Loucy (cell line): ENCODE results near the gene LRRC66.
A peak's percentile ranks its signal among the peaks of the same experiment; 100 is the strongest.

Source experiments
- H2AFZ ChIP-seq: fragments of 200-600 bp; sonication (generic); 2 replicates; pipeline ENCODE4 v1.6.0; 2016; ENCODE audit warnings: antibody characterized with exemption, mild to moderate bottlenecking, low read length, moderate library complexity
- H3F3A ChIP-seq: fragments of 200-600 bp; 2 replicates; pipeline ENCODE4 v1.6.0; 2016; ENCODE audit warnings: antibody characterized with exemption, low read depth, mild to moderate bottlenecking
- H3K27me3 ChIP-seq: fragments of 200-600 bp; sonication (generic); 2 replicates; pipeline ENCODE4 v1.6.1; 2014; ENCODE audit warnings: low read length, mild to moderate bottlenecking; ENCODE audit not compliant: insufficient read depth, poor library complexity, severe bottlenecking
- H3K36me3 ChIP-seq: fragments of 200-600 bp; sonication (generic); 2 replicates; pipeline ENCODE4 v1.6.1; 2016; ENCODE audit warnings: low read length; ENCODE audit not compliant: insufficient read depth
- H3K4me1 ChIP-seq: fragments of 200-600 bp; sonication (generic); 2 replicates; pipeline ENCODE4 v1.5.1; 2014; ENCODE audit warnings: low read length, mild to moderate bottlenecking; ENCODE audit not compliant: insufficient read depth, poor library complexity, severe bottlenecking
- H3K4me2 ChIP-seq: fragments of 200-600 bp; sonication (generic); 2 replicates; pipeline ENCODE4 v1.6.0; 2014; ENCODE audit warnings: antibody characterized with exemption, low read length, low read depth, mild to moderate bottlenecking; ENCODE audit not compliant: poor library complexity, severe bottlenecking
- H3K4me3 ChIP-seq: fragments of 200-600 bp; sonication (generic); 2 replicates; pipeline ENCODE4 v1.5.1; 2014; ENCODE audit warnings: low read length, mild to moderate bottlenecking, mixed read lengths; ENCODE audit not compliant: poor library complexity, severe bottlenecking
- H3K79me2 ChIP-seq: fragments of 200-600 bp; sonication (generic); 2 replicates; pipeline ENCODE4 v1.6.1; 2014; ENCODE audit warnings: low read length; ENCODE audit not compliant: insufficient read depth
- H3K9ac ChIP-seq: fragments of 200-600 bp; sonication (generic); 2 replicates; pipeline ENCODE4 v1.6.0; 2014; ENCODE audit warnings: mild to moderate bottlenecking, low read depth, low read length, moderate library complexity; ENCODE audit not compliant: poor library complexity, severe bottlenecking
- H3K9me2 ChIP-seq: fragments of 200-600 bp; sonication (generic); replicated peaks from 2 replicates; pipeline ENCODE4 v1.6.1; 2016; ENCODE audit warnings: low read depth, low read length, mixed read lengths
- H3K9me3 ChIP-seq: fragments of 200-600 bp; sonication (generic); 2 replicates; pipeline ENCODE4 v1.6.1; 2014; ENCODE audit warnings: mild to moderate bottlenecking, antibody characterized with exemption, low read length, low read depth; ENCODE audit not compliant: insufficient read depth
- H4K20me1 ChIP-seq: fragments of 200-600 bp; sonication (generic); 2 replicates; pipeline ENCODE4 v1.6.0; 2014; ENCODE audit warnings: antibody characterized with exemption, low read length, mild to moderate bottlenecking; ENCODE audit not compliant: insufficient read depth, poor library complexity, severe bottlenecking
- EZH2phosphoT487 ChIP-seq: fragments of 200-600 bp; IDR thresholded peaks from 2 replicates; pipeline ENCODE4 v1.6.1; 2018; ENCODE audit warnings: antibody characterized with exemption, mild to moderate bottlenecking, moderate library complexity, borderline replicate concordance
- TF ChIP-seq, protein P1 (sequence below): fragments of 200-600 bp; sonication (generic); conservative IDR thresholded peaks from 2 replicates; pipeline ENCODE4 v1.5.1; 2014; ENCODE audit warnings: mild to moderate bottlenecking, antibody characterized with exemption, low read length

Gene LRRC66

DNA sequence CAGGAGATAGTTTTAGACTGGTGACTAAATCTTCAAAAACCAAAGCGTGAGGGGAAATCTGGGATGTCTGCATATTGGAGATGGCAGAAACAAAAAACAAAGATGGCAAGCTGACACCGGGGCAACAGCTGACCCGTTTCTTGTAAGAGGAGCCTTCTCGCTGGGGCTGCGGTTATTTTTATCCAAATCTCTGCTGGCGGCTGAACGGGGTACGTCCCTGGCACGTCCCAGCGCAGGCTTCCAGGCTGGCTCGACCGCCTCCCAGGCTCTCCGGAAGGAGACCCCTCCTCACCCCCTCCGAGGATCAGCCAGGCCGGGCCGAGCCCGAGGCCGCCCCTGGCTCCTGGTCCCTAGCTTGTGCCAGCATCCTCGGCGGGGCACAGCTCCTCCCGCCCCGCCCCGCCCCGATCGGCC, 17.5 kb upstream of the LRRC66 start:
- Histone ChIP-seq H3K9ac (peak overlapping the region; percentile 54), H3K4me1 (peaks cover 25% of the 10 kb centered on the region), H3K4me2 (peak overlapping the region; percentile 88), H3K9me2 (no peaks in the 10 kb centered on the region), H3K27me3 (no peaks in the 10 kb centered on the region), H3K36me3 (no peaks in the 10 kb centered on the region), H2AFZ (peak overlapping the region; percentile 95), H3K79me2 (peaks cover 12% of the 10 kb centered on the region; the same call in 1 of the 2 replicates), H3K9me3 (no peaks in the 10 kb centered on the region), H4K20me1 (no peaks in the 10 kb centered on the region), H3F3A (no peaks in the 10 kb centered on the region), H3K4me3 (peak overlapping the region; percentile 81)
- TF ChIP-seq EZH2phosphoT487 = no peak
- TF ChIP-seq, protein P1, sequence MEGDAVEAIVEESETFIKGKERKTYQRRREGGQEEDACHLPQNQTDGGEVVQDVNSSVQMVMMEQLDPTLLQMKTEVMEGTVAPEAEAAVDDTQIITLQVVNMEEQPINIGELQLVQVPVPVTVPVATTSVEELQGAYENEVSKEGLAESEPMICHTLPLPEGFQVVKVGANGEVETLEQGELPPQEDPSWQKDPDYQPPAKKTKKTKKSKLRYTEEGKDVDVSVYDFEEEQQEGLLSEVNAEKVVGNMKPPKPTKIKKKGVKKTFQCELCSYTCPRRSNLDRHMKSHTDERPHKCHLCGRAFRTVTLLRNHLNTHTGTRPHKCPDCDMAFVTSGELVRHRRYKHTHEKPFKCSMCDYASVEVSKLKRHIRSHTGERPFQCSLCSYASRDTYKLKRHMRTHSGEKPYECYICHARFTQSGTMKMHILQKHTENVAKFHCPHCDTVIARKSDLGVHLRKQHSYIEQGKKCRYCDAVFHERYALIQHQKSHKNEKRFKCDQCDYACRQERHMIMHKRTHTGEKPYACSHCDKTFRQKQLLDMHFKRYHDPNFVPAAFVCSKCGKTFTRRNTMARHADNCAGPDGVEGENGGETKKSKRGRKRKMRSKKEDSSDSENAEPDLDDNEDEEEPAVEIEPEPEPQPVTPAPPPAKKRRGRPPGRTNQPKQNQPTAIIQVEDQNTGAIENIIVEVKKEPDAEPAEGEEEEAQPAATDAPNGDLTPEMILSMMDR = no peak

DNA sequence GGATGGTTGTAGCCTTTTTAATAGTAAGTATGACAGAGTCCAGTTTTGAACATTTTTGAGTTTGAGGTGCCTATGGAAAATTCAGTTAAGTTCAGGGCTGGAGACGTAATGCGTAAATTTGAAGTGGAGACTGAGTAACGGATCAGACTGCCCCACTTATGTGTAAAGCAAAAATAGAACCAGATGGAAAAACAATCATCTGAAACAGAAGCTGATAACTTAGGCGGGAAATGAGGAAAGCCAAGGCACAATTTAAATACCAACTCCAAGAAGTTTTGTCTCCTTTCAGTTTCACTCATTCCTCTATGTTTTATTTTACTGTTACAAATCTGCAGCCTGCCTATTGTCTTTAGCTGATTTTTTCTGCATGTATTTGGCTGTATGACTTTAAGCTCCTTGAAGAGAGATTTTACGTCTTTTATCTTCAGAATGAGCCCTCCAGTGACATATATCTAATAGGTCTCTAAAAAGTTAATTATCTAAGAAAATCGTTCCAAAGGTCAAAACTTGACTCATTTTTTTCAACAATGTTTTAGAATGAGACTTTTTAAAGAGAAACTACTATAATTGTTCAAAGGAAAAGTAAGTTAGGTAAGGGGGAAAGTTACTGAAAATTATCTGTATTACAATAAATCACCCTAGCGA, 16.8 kb upstream of the LRRC66 start:
- H2AFZ ChIP-seq = peak overlapping the region; percentile 95
- no peaks in the 10 kb centered on the region for H3K9me3 ChIP-seq
- peak overlapping the region; percentile 81 for H3K4me3 ChIP-seq
- no peaks in the 10 kb centered on the region for H4K20me1 ChIP-seq
- H3K9me2 ChIP-seq = no peaks in the 10 kb centered on the region
- H3K4me2 ChIP-seq = peak overlapping the region; percentile 88
- TF ChIP-seq, protein P1 = no peak
- TF ChIP-seq EZH2phosphoT487 = no peak
- H3K9ac ChIP-seq = peak overlapping the region; percentile 54
- H3K36me3 ChIP-seq = no peaks in the 10 kb centered on the region
- peaks cover 25% of the 10 kb centered on the region for H3K4me1 ChIP-seq
- H3K27me3 ChIP-seq = no peaks in the 10 kb centered on the region
- H3K79me2 ChIP-seq = peaks cover 12% of the 10 kb centered on the region; the same call in 1 of the 2 replicates
- H3F3A ChIP-seq = no peaks in the 10 kb centered on the region

DNA sequence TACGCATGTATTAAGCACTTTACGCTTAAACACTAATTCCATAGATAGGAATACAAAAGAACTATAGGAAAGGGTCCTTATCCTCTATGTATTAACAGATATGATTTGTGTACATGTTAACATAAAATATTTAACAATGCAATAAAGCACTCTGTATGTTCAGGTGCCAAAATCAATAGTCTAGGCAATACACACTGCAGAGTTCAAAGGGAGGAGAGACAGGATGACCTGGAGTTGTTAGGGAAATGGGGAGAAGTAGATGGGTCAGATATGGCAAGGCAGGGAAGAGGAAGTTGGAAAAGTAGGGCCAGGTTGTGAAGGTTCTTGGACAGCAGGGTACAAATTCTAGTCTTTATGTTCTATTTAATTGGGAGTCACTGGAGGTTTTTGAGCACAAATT, 15.0 kb upstream of the LRRC66 start:
- TF ChIP-seq, protein P1 = no peak
- TF ChIP-seq EZH2phosphoT487 = no peak
- no peak overlapping the region for H3K9ac ChIP-seq
- no peaks in the 10 kb centered on the region for H3K9me2 ChIP-seq
- peaks cover 25% of the 10 kb centered on the region for H3K4me1 ChIP-seq
- no peaks in the 10 kb centered on the region for H4K20me1 ChIP-seq
- no peaks in the 10 kb centered on the region for H3F3A ChIP-seq
- H3K4me3 ChIP-seq = no peak overlapping the region
- H3K9me3 ChIP-seq = no peaks in the 10 kb centered on the region
- no peaks in the 10 kb centered on the region for H3K36me3 ChIP-seq
- H3K79me2 ChIP-seq = peaks cover 12% of the 10 kb centered on the region; the same call in 1 of the 2 replicates
- no peak overlapping the region for H2AFZ ChIP-seq
- H3K27me3 ChIP-seq = no peaks in the 10 kb centered on the region
- peak overlapping the region; percentile 88 for H3K4me2 ChIP-seq
